ENCODE measurements around the gene ASNS. TPM values are rescaled to one million over a fixed set of nuclear protein-coding genes. Genes with fewer than 3 reads are reported as not detected.
A peak's percentile ranks its signal among the peaks of the same experiment; 100 is the strongest.
"Not testable (repeated sequence)": the region's sequence is repeated elsewhere in the genome, so short reads cannot be mapped to it uniquely, and the experiment has no call there.

Gene ASNS, protein sequence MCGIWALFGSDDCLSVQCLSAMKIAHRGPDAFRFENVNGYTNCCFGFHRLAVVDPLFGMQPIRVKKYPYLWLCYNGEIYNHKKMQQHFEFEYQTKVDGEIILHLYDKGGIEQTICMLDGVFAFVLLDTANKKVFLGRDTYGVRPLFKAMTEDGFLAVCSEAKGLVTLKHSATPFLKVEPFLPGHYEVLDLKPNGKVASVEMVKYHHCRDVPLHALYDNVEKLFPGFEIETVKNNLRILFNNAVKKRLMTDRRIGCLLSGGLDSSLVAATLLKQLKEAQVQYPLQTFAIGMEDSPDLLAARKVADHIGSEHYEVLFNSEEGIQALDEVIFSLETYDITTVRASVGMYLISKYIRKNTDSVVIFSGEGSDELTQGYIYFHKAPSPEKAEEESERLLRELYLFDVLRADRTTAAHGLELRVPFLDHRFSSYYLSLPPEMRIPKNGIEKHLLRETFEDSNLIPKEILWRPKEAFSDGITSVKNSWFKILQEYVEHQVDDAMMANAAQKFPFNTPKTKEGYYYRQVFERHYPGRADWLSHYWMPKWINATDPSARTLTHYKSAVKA
- 10 to 100 TPM; 11.0 to 13.1 TPM for total RNA-seq

DNA sequence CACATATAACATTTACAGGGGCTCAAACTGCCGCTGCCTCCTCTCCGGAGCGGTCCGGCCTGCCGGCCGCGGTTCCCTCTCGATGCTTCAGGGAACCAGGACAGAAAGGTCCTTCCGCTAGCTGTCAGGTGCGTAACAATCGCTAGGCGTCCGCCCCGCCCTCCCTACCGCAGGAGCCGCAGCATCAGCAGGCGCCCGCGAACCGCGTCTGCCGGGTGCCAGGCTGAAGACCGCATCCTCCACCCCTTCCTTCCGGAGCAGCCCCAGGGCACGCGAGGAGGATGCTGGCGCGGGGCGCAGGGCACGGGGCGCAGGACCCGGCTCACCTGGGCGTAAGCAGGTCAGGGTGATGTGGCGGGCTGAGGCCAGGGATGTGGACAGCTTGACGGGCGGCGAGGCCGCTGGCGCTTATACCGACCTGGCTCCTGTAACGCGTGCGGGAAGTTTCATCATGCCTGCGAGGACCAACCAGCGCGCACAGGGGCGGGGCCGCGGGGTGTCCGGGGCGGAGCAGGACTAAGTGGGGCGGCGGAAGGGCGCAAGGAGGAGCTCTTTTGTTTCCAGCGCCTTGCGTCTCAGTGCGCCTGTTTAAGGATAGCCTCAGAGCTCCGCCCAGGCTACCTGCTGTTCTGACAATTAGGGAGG is at the start of gene ASNS:
Gene ASNS (minus strand): TSS at position 384 of the 645 bp plus-strand sequence. CDS start 3,252 bp downstream, outside the sequence.
- Histone ChIP-seq H3K4me1 (replicated peaks) (no peaks in the 10 kb centered on the region), H3K9me3 (no peaks in the 10 kb centered on the region), H3K27me3 (replicated peaks; ENCODE audit: insufficient read depth) (no peaks in the 10 kb centered on the region), H3K27ac (peak within 1 kb of the TSS; percentile 66 to 72), H3K36me3 (no peaks in the 10 kb centered on the region), H3K4me3 (peak within 1 kb of the TSS; percentile 55 to 59)
- under 1% methylated on average over 38 of the region's 58 CpGs for WGBS
- intact Hi-C loops (cut with DNase I) = no loop called here
- DNase-seq (ENCODE audit: low spot score) = peak; percentile 93
- TF ChIP-seq, protein P1, sequence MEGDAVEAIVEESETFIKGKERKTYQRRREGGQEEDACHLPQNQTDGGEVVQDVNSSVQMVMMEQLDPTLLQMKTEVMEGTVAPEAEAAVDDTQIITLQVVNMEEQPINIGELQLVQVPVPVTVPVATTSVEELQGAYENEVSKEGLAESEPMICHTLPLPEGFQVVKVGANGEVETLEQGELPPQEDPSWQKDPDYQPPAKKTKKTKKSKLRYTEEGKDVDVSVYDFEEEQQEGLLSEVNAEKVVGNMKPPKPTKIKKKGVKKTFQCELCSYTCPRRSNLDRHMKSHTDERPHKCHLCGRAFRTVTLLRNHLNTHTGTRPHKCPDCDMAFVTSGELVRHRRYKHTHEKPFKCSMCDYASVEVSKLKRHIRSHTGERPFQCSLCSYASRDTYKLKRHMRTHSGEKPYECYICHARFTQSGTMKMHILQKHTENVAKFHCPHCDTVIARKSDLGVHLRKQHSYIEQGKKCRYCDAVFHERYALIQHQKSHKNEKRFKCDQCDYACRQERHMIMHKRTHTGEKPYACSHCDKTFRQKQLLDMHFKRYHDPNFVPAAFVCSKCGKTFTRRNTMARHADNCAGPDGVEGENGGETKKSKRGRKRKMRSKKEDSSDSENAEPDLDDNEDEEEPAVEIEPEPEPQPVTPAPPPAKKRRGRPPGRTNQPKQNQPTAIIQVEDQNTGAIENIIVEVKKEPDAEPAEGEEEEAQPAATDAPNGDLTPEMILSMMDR (IDR thresholded peaks at IDR 0.05) = peak in 2 of 4 experiments; percentile 8 to 16
- peak; percentile 91 for TF ChIP-seq POLR2AphosphoS5 (IDR thresholded peaks at IDR 0.05)
- peak; percentile 76 for TF ChIP-seq POLR2A (IDR thresholded peaks at IDR 0.05)

DNA sequence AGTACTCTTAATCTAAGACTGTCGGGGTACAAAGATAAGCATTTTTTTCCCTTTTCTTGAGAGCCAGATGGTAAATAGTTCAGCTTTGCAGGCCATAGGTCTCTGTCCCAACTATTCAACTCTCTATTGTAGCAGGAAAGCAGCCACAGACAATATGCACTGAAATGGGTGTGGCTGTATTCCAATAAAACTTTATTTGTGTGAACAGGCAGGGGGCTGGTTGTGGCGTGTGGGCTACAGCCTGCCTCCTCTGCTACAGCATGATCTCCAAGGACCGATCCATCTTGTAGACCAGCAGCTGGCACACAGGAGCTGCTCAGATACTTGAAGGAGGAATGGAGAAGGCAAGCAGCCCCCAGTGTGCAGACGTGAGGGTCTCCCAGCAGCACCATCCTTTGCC is 49.0 kb upstream of the ASNS start:
- not testable (repeated sequence) for H3K4me3 ChIP-seq
- 93% methylated on average over 3 of the region's 4 CpGs for WGBS

DNA sequence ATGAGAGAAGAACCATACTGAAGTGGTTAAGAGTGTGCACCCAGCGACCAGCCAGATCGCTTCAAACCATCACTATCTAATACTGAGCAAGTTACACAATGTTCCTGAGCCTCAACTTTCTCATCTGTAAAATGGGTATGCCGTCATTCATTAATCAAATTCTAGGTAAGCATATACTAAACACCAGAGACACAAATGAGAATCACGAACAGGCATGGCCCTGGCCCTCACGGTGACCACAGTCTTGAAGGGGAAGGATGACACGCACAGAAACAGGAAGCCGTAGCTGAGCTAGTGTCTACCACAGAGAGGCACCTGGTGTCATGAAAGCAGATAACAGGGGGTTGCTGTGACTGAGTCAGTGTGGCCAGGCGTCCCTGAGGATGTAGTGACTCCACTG is 43.1 kb upstream of the ASNS start:
- intact Hi-C loops (cut with DNase I); H3K27me3 ChIP-seq (replicated peaks; ENCODE audit: insufficient read depth); H3K9me3 ChIP-seq; H3K36me3 ChIP-seq; H3K4me3 ChIP-seq; H3K4me1 ChIP-seq (replicated peaks); DNase-seq (ENCODE audit: low spot score); H3K27ac ChIP-seq: not testable (repeated sequence)
- WGBS = 92% methylated on average over 8 of the region's 8 CpGs

More for the DNA sequence above, 49.0 kb upstream of the ASNS start:
- H3K4me1 ChIP-seq (replicated peaks); H3K36me3 ChIP-seq; intact Hi-C loops (cut with DNase I); DNase-seq (ENCODE audit: low spot score); H3K27me3 ChIP-seq (replicated peaks; ENCODE audit: insufficient read depth); H3K9me3 ChIP-seq; H3K27ac ChIP-seq: not testable (repeated sequence)

DNA sequence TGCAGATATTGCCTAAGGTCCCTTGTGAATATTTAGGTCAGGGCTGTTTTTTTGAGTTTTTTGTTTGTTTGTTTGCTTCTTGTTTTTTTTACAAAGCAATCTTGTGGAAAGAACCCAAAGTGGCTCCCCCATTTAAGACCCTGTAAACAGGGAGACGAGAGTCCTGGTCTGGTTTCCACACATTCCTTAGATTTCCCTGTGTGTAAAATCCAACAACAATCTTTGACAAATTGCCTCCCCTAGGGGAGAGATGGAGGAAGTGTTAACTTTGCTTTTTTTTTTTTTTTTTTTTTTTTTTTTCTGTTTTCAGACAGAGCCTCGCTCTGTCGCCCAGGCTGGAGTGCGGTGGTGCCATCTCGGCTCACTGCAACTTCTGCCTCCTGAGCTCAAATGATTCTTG is 40.1 kb upstream of the ASNS start:
- DNase-seq (ENCODE audit: low spot score); intact Hi-C loops (cut with DNase I): not testable (repeated sequence)
- 82% methylated on average over 5 of the region's 5 CpGs for WGBS

DNA sequence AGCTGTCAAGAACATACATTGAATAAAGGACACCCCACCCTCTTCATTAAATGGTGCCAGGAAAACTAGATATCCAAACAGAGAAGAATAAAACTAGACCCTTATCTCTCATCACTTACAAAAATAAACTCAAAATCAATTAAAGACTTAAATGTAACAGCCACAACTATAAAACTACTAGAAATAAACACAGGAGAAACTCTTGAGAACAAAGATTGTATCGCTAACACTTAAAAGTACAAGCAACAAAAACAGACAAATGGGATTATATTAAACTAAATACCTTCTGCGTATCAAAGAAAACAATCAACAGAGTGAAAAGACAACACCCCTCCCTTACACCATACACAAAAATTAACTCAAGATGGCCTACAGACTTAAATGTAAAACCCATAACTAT is 24.7 kb upstream of the ASNS start:
- intact Hi-C loops (cut with DNase I); H3K9me3 ChIP-seq; H3K4me1 ChIP-seq (replicated peaks); H3K36me3 ChIP-seq; H3K27ac ChIP-seq; H3K4me3 ChIP-seq; H3K27me3 ChIP-seq (replicated peaks; ENCODE audit: insufficient read depth); DNase-seq (ENCODE audit: low spot score): not testable (repeated sequence)
- 35% methylated on average over 2 of the region's 2 CpGs for WGBS

More for the DNA sequence above, 40.1 kb upstream of the ASNS start:
- H3K4me3 ChIP-seq; H3K9me3 ChIP-seq; H3K27me3 ChIP-seq (replicated peaks; ENCODE audit: insufficient read depth); H3K36me3 ChIP-seq; H3K27ac ChIP-seq; H3K4me1 ChIP-seq (replicated peaks): not testable (repeated sequence)

DNA sequence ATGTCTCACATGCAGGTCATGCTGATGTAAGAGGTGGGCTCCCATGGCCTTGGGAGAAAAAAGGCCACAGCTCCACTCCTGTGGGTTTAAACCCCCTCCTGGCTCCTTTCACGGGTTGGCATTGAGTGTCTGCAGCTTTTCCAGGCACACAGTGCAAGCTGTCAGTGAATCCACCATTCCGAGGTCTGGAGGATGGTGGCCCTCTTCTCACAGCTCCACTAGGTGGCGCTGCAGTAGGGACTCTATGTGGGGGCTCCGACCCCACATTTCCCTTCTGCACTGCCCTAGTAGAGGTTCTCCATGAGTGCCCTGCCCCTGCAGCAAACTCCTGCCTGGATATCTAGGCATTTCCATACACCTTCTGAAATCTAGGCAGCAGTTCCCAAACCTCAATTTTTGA is 19.5 kb upstream of the ASNS start:
- H3K27ac ChIP-seq; H3K4me1 ChIP-seq (replicated peaks); H3K9me3 ChIP-seq; DNase-seq (ENCODE audit: low spot score); intact Hi-C loops (cut with DNase I); H3K4me3 ChIP-seq; H3K36me3 ChIP-seq; H3K27me3 ChIP-seq (replicated peaks; ENCODE audit: insufficient read depth): not testable (repeated sequence)
- WGBS = 47% methylated on average over 4 of the region's 4 CpGs

DNA sequence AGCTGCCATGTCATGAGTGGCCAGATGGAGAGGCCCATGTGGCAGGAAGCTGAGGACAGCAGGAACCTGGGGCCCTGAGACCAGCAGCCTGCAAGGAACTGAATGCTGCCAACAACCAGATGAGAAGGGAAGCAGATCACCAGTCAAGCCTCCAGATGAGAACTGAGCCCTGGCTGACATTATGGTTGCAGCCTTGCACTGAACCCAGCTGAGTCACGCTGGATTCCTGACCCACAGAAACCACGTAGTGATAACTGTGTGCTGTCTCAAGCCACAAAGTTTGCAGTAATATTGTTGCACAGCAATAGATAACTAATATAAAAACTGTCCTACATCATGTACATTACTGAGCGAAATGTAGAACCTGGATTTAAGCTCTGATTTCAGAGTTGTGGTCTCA is 7.3 kb upstream of the ASNS start:
- H3K27me3 ChIP-seq (replicated peaks; ENCODE audit: insufficient read depth); DNase-seq (ENCODE audit: low spot score); H3K9me3 ChIP-seq; intact Hi-C loops (cut with DNase I); H3K36me3 ChIP-seq; H3K4me1 ChIP-seq (replicated peaks); H3K27ac ChIP-seq; H3K4me3 ChIP-seq: not testable (repeated sequence)
- 67% methylated on average over 1 of the region's 3 CpGs for WGBS

DNA sequence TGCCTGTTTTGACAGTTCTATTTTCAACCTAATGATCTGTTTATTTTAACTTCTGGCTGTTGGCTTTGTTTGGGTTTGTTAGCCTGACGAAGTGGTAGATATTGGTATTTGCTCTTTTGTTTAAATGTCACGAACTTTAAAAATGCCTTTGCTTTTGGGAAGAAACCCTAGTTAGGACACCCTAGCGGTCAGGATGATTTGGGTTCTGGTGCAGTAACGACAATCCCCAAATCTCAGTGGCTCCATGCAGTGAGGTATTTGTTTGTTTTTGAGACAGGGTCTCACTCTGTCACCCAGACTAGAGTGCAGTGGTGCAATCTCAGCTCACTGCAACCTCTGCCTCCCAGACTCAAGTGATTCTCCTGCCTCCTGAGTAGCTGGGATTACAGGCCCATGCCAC is 2.7 kb upstream of the ASNS start:
- 80% methylated on average over 4 of the region's 4 CpGs for WGBS
- DNase-seq (ENCODE audit: low spot score); H3K4me1 ChIP-seq (replicated peaks); H3K4me3 ChIP-seq; intact Hi-C loops (cut with DNase I); H3K36me3 ChIP-seq; H3K9me3 ChIP-seq; H3K27ac ChIP-seq; H3K27me3 ChIP-seq (replicated peaks; ENCODE audit: insufficient read depth): not testable (repeated sequence)
